AG09319 (cell line): ENCODE measurements around the gene ATP8B3.

ENCODE experiments used
- DNase-seq: peaks from one replicate; pipeline ENCODE4 v3.0.0-alpha.2; 2010; ENCODE audit warnings: low read depth; ENCODE audit errors: extremely low read depth
- TF ChIP-seq, protein P1 (sequence below): IDR thresholded peaks from 2 replicates; pipeline ENCODE4 v1.5.1; 2011; ENCODE audit warnings: low read depth, mild to moderate bottlenecking, inconsistent platforms, low read length, moderate library complexity

The ATP8B3 gene

DNA sequence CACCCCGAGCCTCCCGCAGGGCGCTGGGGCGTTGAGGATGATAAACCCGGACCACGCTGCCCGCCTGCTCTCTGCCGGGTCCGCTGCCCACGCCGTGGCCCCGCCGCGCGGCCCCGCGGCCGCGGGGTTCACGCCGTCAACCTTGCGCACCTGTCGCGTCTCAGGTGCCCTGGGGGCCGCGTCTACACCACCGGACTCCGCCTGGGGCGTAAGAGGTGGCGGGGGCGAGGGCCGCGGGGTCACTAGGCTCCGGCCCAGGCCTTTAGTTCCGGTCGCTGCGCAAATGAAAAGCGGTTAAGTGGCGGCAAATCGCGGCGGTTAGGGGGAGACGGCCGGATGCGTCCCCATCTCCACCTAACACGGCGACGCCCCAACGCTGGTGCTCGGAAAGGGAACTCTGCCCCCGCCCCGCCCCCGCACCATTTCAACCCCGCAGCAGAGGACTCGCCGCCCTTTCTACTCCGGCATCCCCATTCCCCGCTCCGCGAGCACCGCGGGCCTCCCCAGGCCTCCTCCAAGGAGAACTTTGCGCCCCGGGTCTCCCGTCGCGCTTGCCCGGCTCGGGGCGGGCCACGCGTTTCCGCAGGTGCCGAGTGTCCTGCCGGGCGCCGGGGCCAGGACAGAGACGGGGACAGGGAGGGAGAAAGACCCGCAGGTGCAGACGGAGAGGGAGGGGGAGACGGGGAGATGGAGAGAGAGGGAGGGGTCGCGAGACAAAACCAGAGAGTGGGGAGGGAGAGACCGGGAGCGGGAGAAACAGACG is 54.4 kb downstream of the ATP8B3 start:
- no peak for DNase-seq
- TF ChIP-seq, protein P1, sequence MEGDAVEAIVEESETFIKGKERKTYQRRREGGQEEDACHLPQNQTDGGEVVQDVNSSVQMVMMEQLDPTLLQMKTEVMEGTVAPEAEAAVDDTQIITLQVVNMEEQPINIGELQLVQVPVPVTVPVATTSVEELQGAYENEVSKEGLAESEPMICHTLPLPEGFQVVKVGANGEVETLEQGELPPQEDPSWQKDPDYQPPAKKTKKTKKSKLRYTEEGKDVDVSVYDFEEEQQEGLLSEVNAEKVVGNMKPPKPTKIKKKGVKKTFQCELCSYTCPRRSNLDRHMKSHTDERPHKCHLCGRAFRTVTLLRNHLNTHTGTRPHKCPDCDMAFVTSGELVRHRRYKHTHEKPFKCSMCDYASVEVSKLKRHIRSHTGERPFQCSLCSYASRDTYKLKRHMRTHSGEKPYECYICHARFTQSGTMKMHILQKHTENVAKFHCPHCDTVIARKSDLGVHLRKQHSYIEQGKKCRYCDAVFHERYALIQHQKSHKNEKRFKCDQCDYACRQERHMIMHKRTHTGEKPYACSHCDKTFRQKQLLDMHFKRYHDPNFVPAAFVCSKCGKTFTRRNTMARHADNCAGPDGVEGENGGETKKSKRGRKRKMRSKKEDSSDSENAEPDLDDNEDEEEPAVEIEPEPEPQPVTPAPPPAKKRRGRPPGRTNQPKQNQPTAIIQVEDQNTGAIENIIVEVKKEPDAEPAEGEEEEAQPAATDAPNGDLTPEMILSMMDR = no peak

DNA sequence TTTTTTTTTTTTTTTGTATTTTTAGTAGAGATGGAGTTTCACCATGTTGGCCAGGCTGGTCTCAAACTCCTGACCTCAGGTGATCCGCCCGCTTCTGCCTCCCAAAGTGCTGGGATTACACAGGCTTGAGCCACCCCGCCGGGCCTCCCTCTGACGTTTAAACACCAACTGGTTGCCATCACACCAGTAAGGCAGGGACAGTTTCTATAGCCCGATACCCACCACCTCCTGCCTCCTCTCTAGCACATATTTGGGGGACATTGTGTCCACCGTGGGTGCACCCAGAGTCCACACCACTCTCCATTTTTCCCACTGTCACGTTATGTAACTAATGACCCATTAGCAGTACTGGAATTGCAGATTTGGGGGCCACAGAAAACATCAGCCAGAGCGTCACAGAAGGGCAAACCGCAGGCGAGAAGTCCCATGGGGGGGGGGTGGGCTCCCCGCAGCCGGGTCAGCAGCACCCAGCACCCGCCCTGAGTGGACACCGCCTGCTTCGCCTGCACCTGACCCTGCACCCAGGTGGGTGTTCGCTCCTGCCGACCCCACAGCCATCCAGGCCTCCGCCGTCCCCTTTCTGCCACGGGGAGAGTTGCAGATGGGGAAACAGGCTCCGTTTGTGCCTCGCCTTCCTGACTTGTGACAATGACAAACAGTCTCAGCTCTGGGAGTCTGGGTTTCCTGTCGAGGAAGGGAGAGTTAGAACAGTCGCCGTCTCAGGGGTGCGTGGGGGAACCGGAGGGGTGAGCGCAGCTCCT is 55.2 kb downstream of the ATP8B3 start:
- TF ChIP-seq, protein P1 = no peak
- DNase-seq = no peak

DNA sequence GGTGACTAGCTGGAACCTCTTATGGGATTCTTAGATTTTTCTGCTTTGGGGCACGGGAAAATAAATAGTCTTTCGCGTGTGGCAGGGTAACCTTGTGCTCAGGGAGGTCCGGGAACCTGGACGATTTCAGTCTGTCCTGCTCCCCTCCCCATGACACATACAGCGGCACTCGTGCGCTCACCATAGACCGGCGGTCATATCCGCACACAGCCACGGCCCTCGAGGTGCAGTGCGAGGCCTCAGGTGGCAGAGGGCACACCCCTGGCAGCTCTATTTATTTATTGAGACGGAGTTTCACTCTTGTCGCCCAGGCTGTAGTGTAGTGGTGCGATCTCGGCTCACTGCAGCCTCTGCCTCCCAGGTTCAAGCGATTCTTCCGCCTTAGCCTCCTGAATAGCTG is 55.8 kb downstream of the ATP8B3 start:
- DNase-seq = no peak
- TF ChIP-seq, protein P1 = no peak

DNA sequence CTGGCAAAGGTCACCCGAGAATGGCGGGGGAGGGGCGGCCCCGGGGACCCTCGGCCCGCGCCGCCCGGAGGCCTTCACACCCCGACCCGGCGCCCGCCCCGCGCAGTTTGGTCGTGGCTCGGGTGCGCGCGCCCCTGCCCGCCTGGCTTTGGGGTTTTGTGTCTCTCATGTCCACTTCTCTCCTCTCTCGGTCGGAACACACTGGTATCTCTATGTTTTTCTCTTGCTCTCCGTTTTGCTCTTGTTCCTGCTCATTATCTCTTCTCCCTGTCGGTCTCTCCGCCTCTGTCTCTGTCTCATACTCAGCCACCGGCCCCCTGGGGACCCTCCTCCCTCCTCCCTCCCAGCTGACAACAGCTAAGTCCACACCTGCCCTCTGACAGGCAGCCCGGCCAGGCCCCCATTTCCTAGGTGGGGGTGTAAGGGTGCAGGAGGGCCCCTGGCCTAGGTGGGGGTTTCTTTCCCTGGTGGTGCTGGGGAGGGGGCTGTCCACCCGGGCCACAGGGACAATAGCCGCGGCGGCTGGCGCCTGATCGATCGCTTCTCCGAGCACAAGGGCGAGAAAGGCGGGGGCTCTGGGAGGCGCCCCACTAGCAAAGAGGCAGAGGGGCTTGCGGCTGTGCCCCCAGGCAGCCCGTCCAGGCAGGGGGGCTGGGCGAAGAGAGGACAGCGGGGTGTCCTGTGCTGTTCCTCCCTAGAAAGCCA is 56.5 kb downstream of the ATP8B3 start:
- no peak for DNase-seq
- TF ChIP-seq, protein P1 = no peak

DNA sequence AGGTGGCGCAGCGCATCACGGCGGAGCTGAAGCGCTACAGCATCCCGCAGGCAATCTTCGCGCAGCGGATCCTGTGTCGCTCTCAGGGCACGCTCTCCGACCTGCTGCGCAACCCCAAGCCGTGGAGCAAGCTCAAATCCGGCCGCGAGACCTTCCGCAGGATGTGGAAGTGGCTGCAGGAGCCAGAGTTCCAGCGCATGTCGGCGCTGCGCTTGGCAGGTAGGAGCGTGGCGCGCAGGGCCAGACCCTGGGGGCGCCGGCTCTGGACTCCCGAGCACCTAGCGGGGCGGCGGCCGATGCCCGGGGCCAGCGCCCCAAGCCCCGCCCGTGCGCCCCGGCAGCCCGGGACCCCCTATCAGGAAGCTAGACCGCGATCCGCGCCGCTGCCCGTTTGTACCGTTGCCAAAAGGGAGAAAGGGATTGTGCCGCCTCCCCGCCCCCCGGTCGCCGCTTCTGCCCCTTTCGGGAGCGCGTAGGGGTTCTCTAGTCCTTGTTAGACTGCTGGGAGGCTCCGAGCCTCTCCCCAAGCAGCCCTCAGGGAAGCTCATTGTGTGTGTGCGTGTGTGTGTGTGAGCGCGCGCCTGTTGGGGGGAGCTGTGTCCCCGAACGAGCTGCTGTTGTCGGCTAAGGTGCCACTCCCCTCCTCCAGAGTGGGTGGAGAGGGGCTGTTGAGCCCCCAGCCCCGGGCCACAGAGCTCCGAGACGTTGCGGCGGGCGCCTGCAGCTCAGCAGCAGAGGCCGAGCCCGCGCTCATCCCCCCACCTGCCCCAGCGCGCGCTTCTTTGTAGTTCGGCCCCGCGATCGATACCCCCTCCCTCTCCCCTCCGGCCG is 57.2 kb downstream of the ATP8B3 start:
- no peak for DNase-seq
- TF ChIP-seq, protein P1 = no peak

DNA sequence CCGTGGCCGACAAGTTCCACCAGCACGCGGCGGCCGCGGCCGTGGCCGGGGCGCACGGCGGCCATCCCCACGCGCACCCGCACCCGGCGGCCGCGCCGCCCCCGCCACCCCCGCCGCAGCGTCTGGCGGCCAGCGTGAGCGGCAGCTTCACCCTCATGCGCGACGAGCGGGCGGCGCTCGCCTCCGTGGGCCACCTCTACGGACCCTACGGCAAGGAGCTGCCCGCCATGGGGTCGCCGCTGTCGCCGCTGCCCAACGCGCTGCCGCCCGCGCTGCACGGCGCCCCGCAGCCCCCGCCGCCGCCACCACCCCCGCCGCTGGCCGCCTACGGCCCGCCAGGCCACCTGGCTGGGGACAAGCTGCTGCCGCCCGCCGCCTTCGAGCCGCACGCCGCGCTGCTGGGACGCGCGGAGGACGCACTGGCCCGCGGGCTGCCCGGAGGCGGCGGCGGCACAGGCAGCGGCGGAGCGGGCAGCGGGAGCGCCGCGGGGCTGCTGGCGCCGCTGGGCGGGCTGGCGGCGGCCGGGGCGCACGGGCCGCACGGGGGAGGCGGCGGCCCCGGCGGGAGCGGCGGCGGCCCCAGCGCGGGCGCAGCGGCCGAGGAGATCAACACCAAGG is 57.9 kb downstream of the ATP8B3 start:
- TF ChIP-seq, protein P1 = no peak
- DNase-seq = no peak
